Endodermal cell (in vitro differentiated cells): ENCODE results near the gene CHMP4B. TPM values are rescaled to one million over a fixed set of nuclear protein-coding genes. Genes with fewer than 3 reads are reported as not detected.
A peak's percentile ranks its signal among the peaks of the same experiment; 100 is the strongest.

ENCODE experiments used
- DNase-seq: peaks from one replicate; pipeline ENCODE4 v3.0.0-alpha.2; 2017
- H3K27ac ChIP-seq: 2 replicates; pipeline ENCODE4 v1.5.1; 2013; ENCODE audit warnings: mild to moderate bottlenecking, low read depth, low read length, moderate library complexity
- H3K27me3 ChIP-seq: 2 replicates; pipeline ENCODE4 v1.6.1; 2013; ENCODE audit warnings: mild to moderate bottlenecking, low read length, moderate library complexity; ENCODE audit not compliant: insufficient read depth, control insufficient read depth, poor library complexity, severe bottlenecking
- H3K36me3 ChIP-seq: 2 replicates; pipeline ENCODE4 v1.7.0; 2013; ENCODE audit warnings: mild to moderate bottlenecking, low read length, moderate library complexity; ENCODE audit not compliant: control insufficient read depth, insufficient read depth
- H3K4me1 ChIP-seq: one replicate; pipeline ENCODE4 v1.7.0; 2013; ENCODE audit warnings: low read length; ENCODE audit not compliant: control insufficient read depth, insufficient read depth
- H3K4me3 ChIP-seq: 2 replicates; pipeline ENCODE4 v1.5.1; 2013; ENCODE audit warnings: mild to moderate bottlenecking, low read length, moderate library complexity
- H3K9ac ChIP-seq: 2 replicates; pipeline ENCODE4 v1.6.1; 2013; ENCODE audit warnings: mild to moderate bottlenecking, low read length, moderate library complexity; ENCODE audit not compliant: poor library complexity, severe bottlenecking; ENCODE audit errors: extremely low read depth
- H3K9me3 ChIP-seq: 2 replicates; pipeline ENCODE4 v1.6.1; 2013; ENCODE audit warnings: mild to moderate bottlenecking, low read length, moderate library complexity; ENCODE audit not compliant: control insufficient read depth
- H3K27ac Mint-ChIP-seq: 2 replicates; pipeline ENCODE4 v1.8.0; 2020; ENCODE audit warnings: mixed read lengths
- H3K27me3 Mint-ChIP-seq: 2 replicates; pipeline ENCODE4 v1.8.0; 2021; ENCODE audit warnings: mild to moderate bottlenecking, mixed read lengths; ENCODE audit not compliant: insufficient read depth
- H3K36me3 Mint-ChIP-seq: 2 replicates; pipeline ENCODE4 v1.8.0; 2020; ENCODE audit warnings: low read depth, mixed read lengths
- H3K4me1 Mint-ChIP-seq: 2 replicates; pipeline ENCODE4 v1.8.0; 2020; ENCODE audit warnings: mixed read lengths
- H3K4me3 Mint-ChIP-seq: 2 replicates; pipeline ENCODE4 v1.8.0; 2020; ENCODE audit warnings: mild to moderate bottlenecking, moderate library complexity, mixed read lengths
- H3K9me3 Mint-ChIP-seq: 2 replicates; pipeline ENCODE4 v1.8.0; 2020; ENCODE audit warnings: mild to moderate bottlenecking, mixed read lengths
- WGBS, 2 experiments: methylation state at CpG; one replicate each; pipeline versions ENCODE4 v1.1.5 to v1.1.7; 2013; ENCODE audit warnings: missing lambda C conversion rate in 2 of 2, mixed read lengths in 1 of 2; ENCODE audit not compliant: insufficient coverage in 1 of 2, insufficient read length in 1 of 2; 5-methylcytosine and 5-hydroxymethylcytosine counted together
- total RNA-seq, 2 donors: library from RNA; stranded (reverse); fragmentation: NEBNext Ultra II Directional in 1 of 2; extraction: Animal tissue kit (Norgen Biotek cat#: 25700) in 1 of 2; gene quantifications; 2 replicates in 1 of 2; 3 replicates in 1 of 2; pipeline ENCODE4 v1.2.1, GENCODE V29; 2021
- TF ChIP-seq, protein P1 (sequence below): fragments of 200-600 bp; sonication (generic); conservative IDR thresholded peaks from 2 replicates; pipeline ENCODE4 v1.5.0; 2021; ENCODE audit warnings: antibody characterized with exemption, mild to moderate bottlenecking

The CHMP4B gene
- total RNA-seq, 2 donors from 2014 or later, result 81.5 to 116 TPM

DNA sequence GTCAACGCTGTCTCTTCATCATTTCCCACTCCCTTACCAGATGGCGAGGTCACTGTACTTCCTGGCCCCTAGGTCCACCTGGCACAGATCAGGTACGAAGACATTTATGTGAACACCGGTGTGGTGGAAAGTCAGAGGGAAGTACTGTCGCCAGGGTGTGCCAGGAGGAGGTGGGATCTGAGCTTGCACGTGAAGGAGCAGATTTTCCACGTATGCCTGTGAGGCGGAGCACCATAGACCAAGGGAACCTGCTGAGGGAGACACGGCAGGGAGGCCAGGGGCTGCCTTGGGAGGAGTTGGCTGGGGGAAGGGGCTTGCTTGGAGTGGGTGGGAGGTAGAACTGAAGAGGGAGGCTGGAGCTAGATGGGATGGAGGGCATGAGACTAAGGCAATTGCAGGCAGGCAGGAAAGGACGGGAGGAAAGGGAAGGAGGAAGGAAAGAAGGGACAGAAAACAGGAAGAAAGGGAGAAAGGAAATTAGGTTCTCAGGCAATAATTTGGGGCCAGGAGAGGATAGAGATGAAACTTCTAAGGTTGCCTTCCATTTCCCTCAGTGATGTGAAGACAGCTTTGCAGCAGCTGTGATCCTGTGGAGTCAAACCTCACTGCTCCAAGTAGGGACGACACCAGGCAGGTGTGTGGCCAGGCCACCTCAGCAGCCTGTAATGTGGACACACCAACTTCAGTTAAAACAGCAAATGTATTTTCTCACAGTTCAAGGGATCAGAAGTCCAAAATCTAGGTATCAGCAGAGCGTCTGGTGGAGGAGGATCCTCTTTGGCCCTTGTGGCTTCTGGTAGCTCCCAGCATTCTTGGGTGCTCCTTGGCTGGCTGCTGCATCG, 46.8 kb downstream of the CHMP4B start:
- no peaks in the 10 kb centered on the region for H3K27me3 Mint-ChIP-seq
- H3K4me1 ChIP-seq, result no peaks in the 10 kb centered on the region
- TF ChIP-seq, protein P1, sequence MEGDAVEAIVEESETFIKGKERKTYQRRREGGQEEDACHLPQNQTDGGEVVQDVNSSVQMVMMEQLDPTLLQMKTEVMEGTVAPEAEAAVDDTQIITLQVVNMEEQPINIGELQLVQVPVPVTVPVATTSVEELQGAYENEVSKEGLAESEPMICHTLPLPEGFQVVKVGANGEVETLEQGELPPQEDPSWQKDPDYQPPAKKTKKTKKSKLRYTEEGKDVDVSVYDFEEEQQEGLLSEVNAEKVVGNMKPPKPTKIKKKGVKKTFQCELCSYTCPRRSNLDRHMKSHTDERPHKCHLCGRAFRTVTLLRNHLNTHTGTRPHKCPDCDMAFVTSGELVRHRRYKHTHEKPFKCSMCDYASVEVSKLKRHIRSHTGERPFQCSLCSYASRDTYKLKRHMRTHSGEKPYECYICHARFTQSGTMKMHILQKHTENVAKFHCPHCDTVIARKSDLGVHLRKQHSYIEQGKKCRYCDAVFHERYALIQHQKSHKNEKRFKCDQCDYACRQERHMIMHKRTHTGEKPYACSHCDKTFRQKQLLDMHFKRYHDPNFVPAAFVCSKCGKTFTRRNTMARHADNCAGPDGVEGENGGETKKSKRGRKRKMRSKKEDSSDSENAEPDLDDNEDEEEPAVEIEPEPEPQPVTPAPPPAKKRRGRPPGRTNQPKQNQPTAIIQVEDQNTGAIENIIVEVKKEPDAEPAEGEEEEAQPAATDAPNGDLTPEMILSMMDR, result no peak
- H3K4me3 ChIP-seq, result no peak overlapping the region
- H3K27me3 ChIP-seq, result no peaks in the 10 kb centered on the region
- no peak overlapping the region for H3K9ac ChIP-seq
- H3K27ac ChIP-seq, result no peak overlapping the region
- WGBS, 2 experiments, result 92 to 96% methylated on average over 10 to 13 of the region's 13 CpGs
- peaks cover 10% of the 10 kb centered on the region for H3K4me1 Mint-ChIP-seq
- no peaks in the 10 kb centered on the region for H3K9me3 ChIP-seq
- H3K27ac Mint-ChIP-seq, result peak overlapping the region; percentile 4
- H3K36me3 ChIP-seq, result peaks cover 26% of the 10 kb centered on the region
- DNase-seq, result no peak
- H3K9me3 Mint-ChIP-seq, result no peaks in the 10 kb centered on the region
- H3K36me3 Mint-ChIP-seq, result peaks cover 38% of the 10 kb centered on the region
- no peak overlapping the region for H3K4me3 Mint-ChIP-seq

DNA sequence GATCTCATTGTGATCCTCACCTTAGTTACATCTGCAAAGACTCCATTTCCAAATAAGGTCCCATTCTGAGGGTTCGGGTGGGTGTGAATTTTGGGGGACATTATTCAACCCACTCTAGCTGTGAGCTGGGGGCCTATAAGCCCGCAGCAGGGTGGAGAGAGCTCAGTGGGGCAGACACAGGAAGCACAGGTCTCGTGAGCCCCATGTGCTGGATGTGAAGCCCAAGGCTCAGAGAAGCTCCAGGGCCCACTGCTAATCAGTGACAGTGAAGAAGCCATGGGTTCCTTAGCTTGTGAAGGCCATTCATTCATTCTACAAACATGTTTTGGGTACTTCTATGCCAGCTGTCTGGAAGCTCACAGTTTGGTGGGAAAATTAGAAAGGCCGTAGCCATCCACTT, 47.5 kb downstream of the CHMP4B start:
- Mint-ChIP-seq H3K4me1 (peaks cover 10% of the 10 kb centered on the region), H3K27me3 (no peaks in the 10 kb centered on the region), H3K9me3 (no peaks in the 10 kb centered on the region), H3K27ac (no peak overlapping the region), H3K36me3 (peaks cover 32% of the 10 kb centered on the region), H3K4me3 (no peak overlapping the region)
- Histone ChIP-seq H3K36me3 (peaks cover 24% of the 10 kb centered on the region), H3K9ac (no peak overlapping the region), H3K4me3 (no peak overlapping the region), H3K9me3 (no peaks in the 10 kb centered on the region), H3K27me3 (no peaks in the 10 kb centered on the region), H3K4me1 (no peaks in the 10 kb centered on the region), H3K27ac (no peak overlapping the region)
- WGBS, 2 experiments, result 81 to 94% methylated on average over 2 to 4 of the region's 4 CpGs
- TF ChIP-seq, protein P1, result no peak
- no peak for DNase-seq

DNA sequence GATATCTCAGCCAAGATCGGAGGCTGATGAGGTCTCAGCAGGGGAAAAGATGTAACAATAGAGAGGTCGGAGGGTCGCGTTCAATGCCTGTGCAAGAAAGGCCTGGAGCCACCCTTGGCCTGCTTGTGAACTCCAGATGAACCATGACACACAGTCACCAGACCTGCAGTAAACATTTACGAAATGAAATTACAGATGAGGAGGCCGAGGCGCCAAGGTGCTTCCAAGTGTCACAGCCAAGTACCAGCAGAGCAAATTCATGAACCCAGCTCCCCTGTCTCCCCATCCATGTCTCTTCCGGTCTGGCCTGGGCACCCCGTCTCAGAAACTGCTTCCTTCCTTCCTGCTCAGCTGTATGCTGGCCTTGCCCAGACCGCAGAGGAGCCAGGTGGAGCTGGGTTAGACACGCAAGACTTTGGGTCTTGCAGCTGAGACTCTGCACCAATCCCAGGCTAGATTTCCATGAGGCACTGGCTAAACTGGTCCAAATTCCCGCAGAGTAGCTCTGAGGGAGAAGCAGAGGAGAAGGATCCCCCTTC, 48.1 kb downstream of the CHMP4B start:
- H3K9ac ChIP-seq, result no peak overlapping the region
- WGBS, 2 experiments, result 85 to 88% methylated on average over 9 to 12 of the region's 12 CpGs

More for the DNA sequence above, 48.1 kb downstream of the CHMP4B start:
- Histone ChIP-seq H3K27me3 (no peaks in the 10 kb centered on the region), H3K36me3 (peaks cover 19% of the 10 kb centered on the region), H3K4me3 (no peak overlapping the region), H3K9me3 (no peaks in the 10 kb centered on the region), H3K27ac (no peak overlapping the region), H3K4me1 (no peaks in the 10 kb centered on the region)
- H3K9me3 Mint-ChIP-seq, result no peaks in the 10 kb centered on the region
- peaks cover 26% of the 10 kb centered on the region for H3K36me3 Mint-ChIP-seq
- no peak overlapping the region for H3K4me3 Mint-ChIP-seq
- TF ChIP-seq, protein P1, result no peak
- H3K4me1 Mint-ChIP-seq, result peaks cover 10% of the 10 kb centered on the region
- H3K27me3 Mint-ChIP-seq, result no peaks in the 10 kb centered on the region
- no peak for DNase-seq
- peak overlapping the region; percentile 10 for H3K27ac Mint-ChIP-seq
